ENCODE results near the gene SRPK2.

- TF ChIP-seq, protein P1, sequence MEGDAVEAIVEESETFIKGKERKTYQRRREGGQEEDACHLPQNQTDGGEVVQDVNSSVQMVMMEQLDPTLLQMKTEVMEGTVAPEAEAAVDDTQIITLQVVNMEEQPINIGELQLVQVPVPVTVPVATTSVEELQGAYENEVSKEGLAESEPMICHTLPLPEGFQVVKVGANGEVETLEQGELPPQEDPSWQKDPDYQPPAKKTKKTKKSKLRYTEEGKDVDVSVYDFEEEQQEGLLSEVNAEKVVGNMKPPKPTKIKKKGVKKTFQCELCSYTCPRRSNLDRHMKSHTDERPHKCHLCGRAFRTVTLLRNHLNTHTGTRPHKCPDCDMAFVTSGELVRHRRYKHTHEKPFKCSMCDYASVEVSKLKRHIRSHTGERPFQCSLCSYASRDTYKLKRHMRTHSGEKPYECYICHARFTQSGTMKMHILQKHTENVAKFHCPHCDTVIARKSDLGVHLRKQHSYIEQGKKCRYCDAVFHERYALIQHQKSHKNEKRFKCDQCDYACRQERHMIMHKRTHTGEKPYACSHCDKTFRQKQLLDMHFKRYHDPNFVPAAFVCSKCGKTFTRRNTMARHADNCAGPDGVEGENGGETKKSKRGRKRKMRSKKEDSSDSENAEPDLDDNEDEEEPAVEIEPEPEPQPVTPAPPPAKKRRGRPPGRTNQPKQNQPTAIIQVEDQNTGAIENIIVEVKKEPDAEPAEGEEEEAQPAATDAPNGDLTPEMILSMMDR (conservative IDR thresholded peaks at IDR 0.05; ENCODE audit: low read depth, low read length) = no peak
- TF ChIP-seq EZH2 (IDR thresholded peaks at IDR 0.05; ENCODE audit: borderline replicate concordance, low read depth, low read length, poor library complexity, severe bottlenecking) = no peak
These were observed 69.1 kb downstream of the SRPK2 start for GRCh38 chr7:105319578-105319977.
